PC-3 (cell line): ENCODE data around the gene CLIC4. TPM values are rescaled to one million over a fixed set of nuclear protein-coding genes. Genes with fewer than 3 reads are reported as not detected.

Experiments used
- ATAC-seq: fragments of 200-7000 bp; cut with Tn5 transposase; 2 replicates; pipeline ENCODE4 v1.9.1; 2020; ENCODE audit warnings: mild to moderate bottlenecking, moderate library complexity
- BruUV-seq: library from RNA; stranded (reverse); fragments of 400-500 nt; replicated peaks from 2 replicates; lab custom pipeline; 2021; lab: Mats Ljungman, UMichigan
- CTCF ChIA-PET: fragments of 300-600 bp; sonication (Branson Sonifier 250); formaldehyde crosslinking; loops from one replicate; lab custom pipeline; 2022; ENCODE audit warnings: antibody characterized with exemption; lab: Charles Lee
- POLR2A ChIA-PET: fragments of 300-600 bp; sonication (Branson Sonifier 250); formaldehyde crosslinking; loops from one replicate; lab custom pipeline; 2022; ENCODE audit warnings: antibody characterized with exemption; ENCODE audit not compliant: unreplicated experiment; lab: Charles Lee
- DNase-seq: peaks from one replicate; pipeline ENCODE4 v3.0.0-alpha.2; 2015
- H2AFZ ChIP-seq: fragments of 300-600 bp; sonication (generic); 2 replicates; pipeline ENCODE4 v1.6.0; 2016; ENCODE audit warnings: antibody characterized with exemption, low read length
- H3F3A ChIP-seq: fragments of 300-600 bp; sonication (generic); one replicate; pipeline ENCODE4 v1.6.0; 2017; ENCODE audit warnings: antibody characterized with exemption, low read length, control low read depth, mild to moderate bottlenecking; ENCODE audit not compliant: unreplicated experiment
- H3K27ac ChIP-seq: fragments of 300-600 bp; sonication (generic); 2 replicates; pipeline ENCODE4 v1.5.1; 2016; ENCODE audit warnings: mild to moderate bottlenecking, low read length
- H3K27me3 ChIP-seq: fragments of 300-600 bp; sonication (generic); 2 replicates; pipeline ENCODE4 v1.6.1; 2016; ENCODE audit warnings: low read length, mixed read lengths
- H3K36me3 ChIP-seq: fragments of 300-600 bp; sonication (generic); 2 replicates; pipeline ENCODE4 v1.6.1; 2016; ENCODE audit warnings: low read depth, mixed run types, low read length, mixed read lengths
- H3K4me1 ChIP-seq: fragments of 300-600 bp; sonication (generic); 2 replicates; pipeline ENCODE4 v1.5.1; 2016; ENCODE audit warnings: low read length; ENCODE audit not compliant: insufficient read depth
- H3K4me2 ChIP-seq: fragments of 300-600 bp; sonication (generic); 2 replicates; pipeline ENCODE4 v1.6.0; 2016; ENCODE audit warnings: low read length
- H3K4me3 ChIP-seq: fragments of 300-600 bp; sonication (generic); 2 replicates; pipeline ENCODE4 v1.5.1; 2016; ENCODE audit warnings: mild to moderate bottlenecking, low read length, mixed read lengths
- H3K79me2 ChIP-seq: fragments of 300-600 bp; sonication (generic); 2 replicates; pipeline ENCODE4 v1.6.1; 2017; ENCODE audit warnings: low read length, mixed read lengths
- H3K9ac ChIP-seq: fragments of 300-600 bp; sonication (generic); 2 replicates; pipeline ENCODE4 v1.6.0; 2016; ENCODE audit warnings: mild to moderate bottlenecking, low read length
- H3K9me2 ChIP-seq: fragments of 300-600 bp; sonication (generic); replicated peaks from 2 replicates; pipeline ENCODE4 v1.6.1; 2016; ENCODE audit warnings: mixed run types, low read length, mixed read lengths
- H3K9me3 ChIP-seq: fragments of 300-600 bp; sonication (generic); 2 replicates; pipeline ENCODE4 v1.6.1; 2016; ENCODE audit warnings: low read length, mixed read lengths
- H4K20me1 ChIP-seq: fragments of 300-600 bp; sonication (generic); 2 replicates; pipeline ENCODE4 v1.6.1; 2016; ENCODE audit warnings: low read length, mixed read lengths
- EZH2 ChIP-seq: fragments of 300-600 bp; sonication (generic); IDR thresholded peaks from one replicate; pipeline ENCODE4 v1.6.1; 2017; ENCODE audit warnings: antibody characterized with exemption, mild to moderate bottlenecking, low read length; ENCODE audit not compliant: unreplicated experiment
- EZH2phosphoT487 ChIP-seq: fragments of 300-600 bp; sonication (generic); IDR thresholded peaks from 2 replicates; pipeline ENCODE4 v1.6.1; 2018; ENCODE audit warnings: mild to moderate bottlenecking, antibody characterized with exemption, low read length, borderline replicate concordance
- intact Hi-C: fragments of 100-400 bp; cut with micrococcal nuclease; formaldehyde crosslinking; loops from 2 replicates; pipeline ENCODE4 v1.9.0; 2023
- total RNA-seq: library from RNA; depleted of rRNA; stranded (reverse); fragments of >200 nt; gene quantifications from 2 replicates; pipeline ENCODE4 v1.2.3, GENCODE V29; 2014
- TF ChIP-seq, protein P1 (sequence below): fragments of 300-600 bp; sonication (generic); conservative IDR thresholded peaks from 2 replicates; pipeline ENCODE4 v1.5.1; 2017; ENCODE audit warnings: antibody characterized with exemption, low read depth, mild to moderate bottlenecking, low read length

The CLIC4 gene
- total RNA-seq, 1 experiment from 2014 or later, result 57.6 TPM

DNA sequence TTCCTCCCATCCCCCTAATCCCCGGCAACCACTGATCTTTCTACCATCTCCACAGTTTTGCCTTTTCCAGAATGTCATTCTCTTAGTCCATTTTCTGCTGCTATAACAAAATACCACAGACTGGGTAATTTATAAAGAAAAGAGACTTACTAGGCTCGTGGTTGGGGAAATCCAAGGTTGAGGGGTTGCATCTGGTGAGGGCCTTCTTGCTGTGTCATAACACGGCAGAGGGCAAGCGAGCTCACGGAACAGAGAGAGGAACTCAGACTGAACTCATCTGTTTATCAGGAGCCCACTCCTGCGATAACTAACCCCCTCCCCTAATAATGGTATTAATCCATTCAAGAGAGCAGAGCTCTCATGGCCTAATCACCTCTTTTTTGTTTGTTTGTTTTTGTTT is 132.8 kb downstream of the CLIC4 start:
- H3K4me2 ChIP-seq, result no peak overlapping the region
- intact Hi-C loops, result no loop called here
- no TSS peak for BruUV-seq

DNA sequence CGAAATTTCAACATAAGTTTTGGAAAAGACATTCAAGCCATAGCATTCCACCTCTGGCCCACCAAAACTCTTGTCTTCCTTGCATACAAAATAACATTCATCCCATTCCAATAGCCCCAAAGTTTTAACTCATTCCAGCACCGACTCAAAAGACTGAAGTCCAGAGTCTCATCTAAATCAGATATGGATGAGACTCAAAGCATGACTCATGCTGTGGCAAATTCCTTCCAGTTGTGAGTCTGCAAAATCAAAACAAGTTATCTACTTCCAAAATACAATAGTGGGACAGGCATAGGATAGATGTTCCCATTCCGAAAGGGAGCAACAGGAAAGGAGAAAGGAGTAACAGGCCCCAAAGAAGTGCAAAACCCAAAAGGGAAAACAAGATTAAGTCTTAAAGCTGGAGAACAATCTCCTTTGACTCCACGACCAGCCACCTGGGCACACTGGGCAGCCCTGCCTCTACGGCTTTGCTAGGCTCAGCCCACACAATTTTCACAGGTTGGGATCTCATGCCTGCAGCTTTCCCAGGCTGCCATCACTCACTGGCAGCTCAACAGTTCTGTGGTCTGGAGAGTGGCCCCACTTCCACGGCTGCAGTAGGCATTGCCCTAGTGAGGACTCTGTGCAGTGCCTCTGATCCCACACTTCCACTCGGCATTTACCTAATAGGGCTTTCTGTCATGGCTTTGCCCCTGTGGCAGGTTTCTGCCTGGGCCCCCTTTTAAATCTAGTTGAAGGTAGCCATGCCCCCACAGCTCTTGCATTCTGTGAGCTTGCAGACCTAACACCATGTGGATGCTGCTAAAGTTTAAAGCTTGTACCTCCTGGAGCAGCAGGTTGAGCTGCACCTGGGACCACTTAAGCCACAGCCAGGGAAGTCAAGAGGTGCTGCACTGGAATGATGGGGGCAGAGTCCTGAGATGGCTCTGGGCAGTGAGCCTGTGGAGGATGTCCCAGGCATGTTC is 133.8 kb downstream of the CLIC4 start:
- DNase-seq, result peak; percentile 49

More for the DNA sequence above, 132.8 kb downstream of the CLIC4 start:
- H3K36me3 ChIP-seq, result no peaks in the 10 kb centered on the region
- no peak overlapping the region for H3K9ac ChIP-seq
- POLR2A ChIA-PET, result no interaction called here
- no peak overlapping the region for H2AFZ ChIP-seq
- no peaks in the 10 kb centered on the region for H3F3A ChIP-seq
- H3K27me3 ChIP-seq, result no peaks in the 10 kb centered on the region
- TF ChIP-seq, protein P1, sequence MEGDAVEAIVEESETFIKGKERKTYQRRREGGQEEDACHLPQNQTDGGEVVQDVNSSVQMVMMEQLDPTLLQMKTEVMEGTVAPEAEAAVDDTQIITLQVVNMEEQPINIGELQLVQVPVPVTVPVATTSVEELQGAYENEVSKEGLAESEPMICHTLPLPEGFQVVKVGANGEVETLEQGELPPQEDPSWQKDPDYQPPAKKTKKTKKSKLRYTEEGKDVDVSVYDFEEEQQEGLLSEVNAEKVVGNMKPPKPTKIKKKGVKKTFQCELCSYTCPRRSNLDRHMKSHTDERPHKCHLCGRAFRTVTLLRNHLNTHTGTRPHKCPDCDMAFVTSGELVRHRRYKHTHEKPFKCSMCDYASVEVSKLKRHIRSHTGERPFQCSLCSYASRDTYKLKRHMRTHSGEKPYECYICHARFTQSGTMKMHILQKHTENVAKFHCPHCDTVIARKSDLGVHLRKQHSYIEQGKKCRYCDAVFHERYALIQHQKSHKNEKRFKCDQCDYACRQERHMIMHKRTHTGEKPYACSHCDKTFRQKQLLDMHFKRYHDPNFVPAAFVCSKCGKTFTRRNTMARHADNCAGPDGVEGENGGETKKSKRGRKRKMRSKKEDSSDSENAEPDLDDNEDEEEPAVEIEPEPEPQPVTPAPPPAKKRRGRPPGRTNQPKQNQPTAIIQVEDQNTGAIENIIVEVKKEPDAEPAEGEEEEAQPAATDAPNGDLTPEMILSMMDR, result no peak
- TF ChIP-seq EZH2 (no peak), EZH2phosphoT487 (no peak)
- H3K9me2 ChIP-seq, result no peaks in the 10 kb centered on the region
- H3K9me3 ChIP-seq, result no peaks in the 10 kb centered on the region
- H3K79me2 ChIP-seq, result no peaks in the 10 kb centered on the region
- no peak for ATAC-seq
- DNase-seq, result no peak
- H3K4me3 ChIP-seq, result no peak overlapping the region
- peaks cover 7% of the 10 kb centered on the region for H3K4me1 ChIP-seq
- no peaks in the 10 kb centered on the region for H4K20me1 ChIP-seq
- H3K27ac ChIP-seq, result no peak overlapping the region
- CTCF ChIA-PET, result no interaction called here

More for the DNA sequence above, 133.8 kb downstream of the CLIC4 start:
- ChIA-PET CTCF (no interaction called here), POLR2A (no interaction called here)
- H3F3A ChIP-seq, result no peaks in the 10 kb centered on the region
- no peaks in the 10 kb centered on the region for H3K9me2 ChIP-seq
- no peak overlapping the region for H3K4me3 ChIP-seq
- H2AFZ ChIP-seq, result no peak overlapping the region
- no peak for ATAC-seq
- no TSS peak for BruUV-seq
- peaks cover 7% of the 10 kb centered on the region for H3K4me1 ChIP-seq
- H3K27ac ChIP-seq, result no peak overlapping the region
- H3K36me3 ChIP-seq, result no peaks in the 10 kb centered on the region
- no peak overlapping the region for H3K9ac ChIP-seq
- intact Hi-C loops, result no loop called here
- TF ChIP-seq EZH2 (no peak), EZH2phosphoT487 (no peak)
- TF ChIP-seq, protein P1, result no peak
- H3K27me3 ChIP-seq, result peaks cover 3% of the 10 kb centered on the region; the same call in 1 of the 2 replicates
- H4K20me1 ChIP-seq, result no peaks in the 10 kb centered on the region
- no peak overlapping the region for H3K4me2 ChIP-seq
- H3K9me3 ChIP-seq, result no peaks in the 10 kb centered on the region
- H3K79me2 ChIP-seq, result no peaks in the 10 kb centered on the region
